Suprapubic skin (tissue), 4 donors: ENCODE data around the gene GPHA2. TPM values are rescaled to one million over a fixed set of nuclear protein-coding genes. Genes with fewer than 3 reads are reported as not detected.

Experiments used
- DNase-seq, 2 donors: peaks; one replicate each; pipeline ENCODE4 v3.0.0-alpha.2; 2019; ENCODE audit warnings: low spot score in 2 of 2
- H3K27ac ChIP-seq: fragments of 200-600 bp; sonication (generic); one replicate; pipeline ENCODE4 v1.5.1; 2019
- H3K27me3 ChIP-seq: fragments of 200-600 bp; sonication (generic); one replicate; pipeline ENCODE4 v1.5.1; 2019
- H3K36me3 ChIP-seq: fragments of 200-600 bp; sonication (generic); one replicate; pipeline ENCODE4 v1.5.1; 2019
- H3K4me1 ChIP-seq: fragments of 200-600 bp; sonication (generic); one replicate; pipeline ENCODE4 v1.5.1; 2019
- H3K4me3 ChIP-seq: fragments of 200-600 bp; sonication (generic); one replicate; pipeline ENCODE4 v1.5.1; 2019; ENCODE audit warnings: mild to moderate bottlenecking
- H3K9me3 ChIP-seq: fragments of 200-600 bp; sonication (generic); one replicate; pipeline ENCODE4 v1.5.1; 2019
- EP300 ChIP-seq: sonication (generic); formaldehyde crosslinking; IDR thresholded peaks from one replicate; pipeline ENCODE4 v1.6.1; 2017; ENCODE audit warnings: antibody characterized with exemption
- POLR2A ChIP-seq, 2 donors: fragments of 450-650 bp; IDR thresholded peaks; one replicate each; pipeline ENCODE4 v1.6.1; 2017; ENCODE audit warnings: antibody characterized with exemption in 2 of 2, mild to moderate bottlenecking in 2 of 2, moderate library complexity in 2 of 2
- POLR2AphosphoS5 ChIP-seq, 3 donors: sonication (generic); formaldehyde crosslinking; IDR thresholded peaks; one replicate each; pipeline ENCODE4 v1.6.1; 2017; ENCODE audit warnings: antibody characterized with exemption in 3 of 3
- WGBS: methylation state at CpG from one replicate; pipeline ENCODE4 v1.1.5; 2018; 5-methylcytosine and 5-hydroxymethylcytosine counted together
- total RNA-seq, 4 donors: library from RNA; depleted of rRNA; stranded (reverse); fragments of >200 nt; gene quantifications; one replicate each; pipeline ENCODE4 v1.1.0, GENCODE V29; 2016
- TF ChIP-seq, protein P1 (sequence below), 2 donors: fragments of 200-600 bp in 1 of 2; fragments of 450-650 bp in 1 of 2; sonication (generic) in 1 of 2; IDR thresholded peaks; one replicate each; pipeline ENCODE4 v1.5.1; 2016 to 2019; ENCODE audit warnings: antibody characterized with exemption in 2 of 2, mild to moderate bottlenecking in 1 of 2, moderate library complexity in 1 of 2

GPHA2 gene
- total RNA-seq, 4 donors from 2014 or later: not detected

DNA sequence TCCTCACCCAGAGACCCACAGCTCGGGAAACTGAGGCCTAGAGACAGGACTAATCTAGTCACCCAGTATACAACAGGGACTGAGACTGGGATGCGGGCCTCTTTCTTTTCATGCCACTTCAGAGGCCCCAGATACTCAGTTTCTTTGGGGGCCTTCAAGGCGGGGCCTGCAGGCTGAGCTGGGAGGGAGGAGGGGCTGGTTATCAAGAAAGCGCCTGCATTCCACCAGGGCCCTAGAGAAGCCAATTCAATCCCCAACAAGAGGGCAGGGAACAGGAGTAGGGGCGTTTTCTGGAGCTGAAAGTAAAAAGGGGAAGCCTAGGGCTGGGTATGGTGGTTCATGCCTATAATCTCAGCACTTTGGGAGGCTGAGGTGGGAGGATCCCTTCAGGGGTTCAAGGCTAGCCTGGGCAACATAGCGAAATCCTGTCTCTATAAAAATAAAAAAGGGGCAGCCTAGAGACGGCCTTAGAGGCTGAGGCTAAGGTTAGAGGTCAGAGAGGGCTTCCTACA lies 20.3 kb downstream of the GPHA2 start:
- WGBS: 87% methylated on average over 7 of the region's 7 CpGs
- no peaks in the 10 kb centered on the region for H3K9me3 ChIP-seq
- peak overlapping the region; percentile 93 for H3K4me3 ChIP-seq
- peaks cover 34% of the 10 kb centered on the region for H3K4me1 ChIP-seq
- DNase-seq: no peak
- H3K36me3 ChIP-seq: peaks cover 39% of the 10 kb centered on the region
- TF ChIP-seq EP300: no peak
- TF ChIP-seq POLR2AphosphoS5 (IDR thresholded peaks at IDR 0.05): no peak
- H3K27ac ChIP-seq: peak overlapping the region; percentile 17
- H3K27me3 ChIP-seq: no peaks in the 10 kb centered on the region

DNA sequence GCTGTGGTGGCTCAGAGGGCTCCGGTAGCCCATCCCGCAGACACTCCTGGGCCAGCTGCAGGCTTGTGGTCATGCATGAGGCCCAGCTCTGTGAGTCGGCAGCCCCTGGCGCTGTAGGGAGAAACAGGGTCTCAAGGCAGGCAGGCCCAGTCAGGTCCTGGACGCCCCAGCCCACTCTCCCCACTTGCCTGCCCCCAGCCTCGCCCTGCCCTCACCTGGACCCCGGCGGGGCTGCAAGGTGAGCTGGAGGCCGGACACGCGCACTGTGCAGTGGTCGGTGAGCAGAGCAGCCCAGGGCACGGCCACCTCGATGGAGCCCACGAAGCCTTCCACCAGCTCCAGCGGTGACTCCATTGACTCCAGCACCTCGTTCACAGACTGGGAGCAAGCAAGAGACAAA lies 21.6 kb downstream of the GPHA2 start:
- peaks cover 52% of the 10 kb centered on the region for H3K36me3 ChIP-seq
- H3K4me1 ChIP-seq: peaks cover 34% of the 10 kb centered on the region
- no peak for TF ChIP-seq POLR2A (IDR thresholded peaks at IDR 0.05)
- TF ChIP-seq POLR2AphosphoS5 (IDR thresholded peaks at IDR 0.05): no peak
- TF ChIP-seq EP300: no peak
- TF ChIP-seq, protein P1, sequence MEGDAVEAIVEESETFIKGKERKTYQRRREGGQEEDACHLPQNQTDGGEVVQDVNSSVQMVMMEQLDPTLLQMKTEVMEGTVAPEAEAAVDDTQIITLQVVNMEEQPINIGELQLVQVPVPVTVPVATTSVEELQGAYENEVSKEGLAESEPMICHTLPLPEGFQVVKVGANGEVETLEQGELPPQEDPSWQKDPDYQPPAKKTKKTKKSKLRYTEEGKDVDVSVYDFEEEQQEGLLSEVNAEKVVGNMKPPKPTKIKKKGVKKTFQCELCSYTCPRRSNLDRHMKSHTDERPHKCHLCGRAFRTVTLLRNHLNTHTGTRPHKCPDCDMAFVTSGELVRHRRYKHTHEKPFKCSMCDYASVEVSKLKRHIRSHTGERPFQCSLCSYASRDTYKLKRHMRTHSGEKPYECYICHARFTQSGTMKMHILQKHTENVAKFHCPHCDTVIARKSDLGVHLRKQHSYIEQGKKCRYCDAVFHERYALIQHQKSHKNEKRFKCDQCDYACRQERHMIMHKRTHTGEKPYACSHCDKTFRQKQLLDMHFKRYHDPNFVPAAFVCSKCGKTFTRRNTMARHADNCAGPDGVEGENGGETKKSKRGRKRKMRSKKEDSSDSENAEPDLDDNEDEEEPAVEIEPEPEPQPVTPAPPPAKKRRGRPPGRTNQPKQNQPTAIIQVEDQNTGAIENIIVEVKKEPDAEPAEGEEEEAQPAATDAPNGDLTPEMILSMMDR (IDR thresholded peaks at IDR 0.05): no peak
- H3K4me3 ChIP-seq: no peak overlapping the region
- no peaks in the 10 kb centered on the region for H3K9me3 ChIP-seq
- H3K27me3 ChIP-seq: no peaks in the 10 kb centered on the region
- no peak overlapping the region for H3K27ac ChIP-seq
- no peak for DNase-seq
- no CpG with 5 or more reads among the region's 17 CpGs for WGBS

DNA sequence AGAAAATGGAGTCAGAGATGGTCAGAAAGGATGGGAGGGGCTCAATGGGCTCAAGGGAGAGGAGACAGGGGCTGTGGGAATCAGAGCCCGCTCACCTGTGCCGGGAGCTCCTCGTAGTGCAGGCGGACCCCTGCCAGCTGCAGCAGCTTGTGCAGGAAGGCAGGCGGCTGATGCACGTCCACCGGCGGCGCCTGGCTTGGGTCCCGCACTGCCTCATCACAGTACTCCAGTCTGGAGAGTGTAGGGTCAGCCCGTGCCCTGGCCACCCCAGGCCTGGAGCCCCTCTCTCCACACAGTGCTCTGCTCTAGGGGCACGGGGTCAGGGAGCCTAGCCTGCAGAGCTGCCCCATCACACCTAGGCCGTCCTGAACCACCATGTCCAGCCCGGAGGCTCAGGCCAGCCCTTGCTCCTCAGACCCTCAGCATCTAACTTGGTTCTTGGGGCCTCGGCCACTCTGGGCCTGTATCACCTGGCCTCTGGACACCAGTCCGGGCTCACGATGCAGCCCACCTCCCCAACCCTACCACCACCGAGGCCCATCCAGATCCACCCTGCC lies 22.4 kb downstream of the GPHA2 start:
- no peak overlapping the region for H3K27ac ChIP-seq
- peaks cover 27% of the 10 kb centered on the region for H3K4me1 ChIP-seq
- peaks cover 61% of the 10 kb centered on the region for H3K36me3 ChIP-seq
- WGBS: 87% methylated on average over 6 of the region's 18 CpGs
- TF ChIP-seq POLR2A (IDR thresholded peaks at IDR 0.05) (no peak), EP300 (no peak), POLR2AphosphoS5 (IDR thresholded peaks at IDR 0.05) (no peak)
- TF ChIP-seq, protein P1 (IDR thresholded peaks at IDR 0.05): no peak
- no peak overlapping the region for H3K4me3 ChIP-seq
- no peaks in the 10 kb centered on the region for H3K9me3 ChIP-seq
- H3K27me3 ChIP-seq: no peaks in the 10 kb centered on the region
- DNase-seq: no peak

DNA sequence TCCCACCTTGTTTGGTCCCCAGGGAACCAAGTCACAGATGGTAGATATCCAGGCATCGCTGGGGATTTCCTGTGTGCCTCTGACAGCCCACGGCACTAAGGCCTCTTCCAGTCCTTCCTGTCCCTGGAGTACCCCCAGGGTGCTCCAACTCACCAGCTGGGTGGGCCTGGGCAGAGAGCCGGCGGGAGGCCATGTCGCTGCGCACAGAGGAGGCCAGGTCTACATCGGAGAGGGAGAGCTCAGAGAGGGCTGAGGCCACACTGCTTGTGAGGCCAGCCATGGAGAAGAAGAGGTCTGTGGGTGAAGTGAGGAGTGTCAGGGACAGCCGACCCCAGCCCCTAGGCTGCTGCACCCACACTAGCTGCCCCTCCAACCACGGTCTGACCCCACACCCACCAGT lies 24.0 kb downstream of the GPHA2 start:
- peaks cover 76% of the 10 kb centered on the region for H3K36me3 ChIP-seq
- WGBS: 82% methylated on average over 8 of the region's 9 CpGs

DNA sequence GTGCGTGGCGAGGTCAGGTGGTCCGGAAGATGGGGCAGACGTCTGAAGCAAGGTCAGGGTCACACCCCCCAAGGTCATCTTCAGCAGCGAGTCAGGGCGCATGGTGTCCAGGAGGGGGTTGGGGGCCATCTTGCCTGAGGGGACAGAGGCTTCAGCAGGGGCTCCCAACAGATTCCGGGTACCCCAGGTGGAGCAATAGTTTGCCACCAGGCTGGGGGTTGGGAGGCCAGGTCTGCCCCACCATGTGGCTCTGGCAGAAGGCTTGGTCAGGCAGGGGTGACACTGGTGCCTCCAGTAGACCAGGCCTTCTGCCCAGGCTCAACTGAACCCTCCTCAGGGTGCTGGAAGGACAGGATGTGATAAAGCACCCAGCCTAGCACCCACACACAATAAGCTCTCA lies 24.6 kb downstream of the GPHA2 start:
- no peak overlapping the region for H3K27ac ChIP-seq
- no peak overlapping the region for H3K4me3 ChIP-seq
- peaks cover 14% of the 10 kb centered on the region for H3K4me1 ChIP-seq
- H3K27me3 ChIP-seq: no peaks in the 10 kb centered on the region
- no peaks in the 10 kb centered on the region for H3K9me3 ChIP-seq
- no peak for DNase-seq
- peaks cover 82% of the 10 kb centered on the region for H3K36me3 ChIP-seq
- 81% methylated on average over 7 of the region's 7 CpGs for WGBS
- TF ChIP-seq POLR2A (IDR thresholded peaks at IDR 0.05) (no peak), POLR2AphosphoS5 (IDR thresholded peaks at IDR 0.05) (no peak), EP300 (no peak)
- TF ChIP-seq, protein P1 (IDR thresholded peaks at IDR 0.05): no peak

More for the DNA sequence above, 24.0 kb downstream of the GPHA2 start:
- Histone ChIP-seq H3K27ac (no peak overlapping the region), H3K9me3 (no peaks in the 10 kb centered on the region), H3K27me3 (no peaks in the 10 kb centered on the region), H3K4me1 (peaks cover 19% of the 10 kb centered on the region), H3K4me3 (no peak overlapping the region)
- TF ChIP-seq POLR2AphosphoS5 (IDR thresholded peaks at IDR 0.05) (no peak), POLR2A (IDR thresholded peaks at IDR 0.05) (no peak), EP300 (no peak)
- TF ChIP-seq, protein P1 (IDR thresholded peaks at IDR 0.05): no peak
- DNase-seq: no peak
